AG08396 (cell line): ENCODE results near the gene IKZF5.

Experiments
- DNase-seq: peaks from one replicate; pipeline ENCODE4 v3.0.0; 2012; ENCODE audit warnings: low spot score, mixed read lengths

IKZF5 gene

GRCh38 chr10:123008355-123009104, at the start of gene IKZF5, which contains the start of gene ACADSB:
IKZF5 (minus strand) TSS chr10:123008795; CDS start chr10:122998625, 10,170 bp downstream.
ACADSB (plus strand) TSS chr10:123009006; CDS start chr10:123009030, 24 bp downstream.
- DNase-seq = peak; percentile 99

DNA sequence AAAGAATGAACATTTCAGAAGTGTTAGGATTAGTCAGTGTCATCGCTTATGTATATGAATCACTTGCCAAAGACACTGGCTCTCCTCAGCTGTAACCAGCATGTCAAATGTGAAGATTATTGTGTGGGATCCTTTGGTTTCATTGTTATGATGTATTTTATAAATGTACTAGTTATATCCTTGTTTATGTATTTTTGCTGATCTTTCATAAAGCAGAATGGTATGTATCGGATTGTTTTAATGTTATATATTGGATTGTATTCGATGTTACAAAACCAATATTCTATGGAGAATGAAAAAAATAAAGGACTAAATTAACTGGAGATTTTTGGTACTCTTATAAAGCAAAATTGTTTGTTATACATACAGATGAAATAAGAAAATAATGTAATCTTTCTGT, 49.4 kb upstream of the IKZF5 start:
- DNase-seq = no peak

DNA sequence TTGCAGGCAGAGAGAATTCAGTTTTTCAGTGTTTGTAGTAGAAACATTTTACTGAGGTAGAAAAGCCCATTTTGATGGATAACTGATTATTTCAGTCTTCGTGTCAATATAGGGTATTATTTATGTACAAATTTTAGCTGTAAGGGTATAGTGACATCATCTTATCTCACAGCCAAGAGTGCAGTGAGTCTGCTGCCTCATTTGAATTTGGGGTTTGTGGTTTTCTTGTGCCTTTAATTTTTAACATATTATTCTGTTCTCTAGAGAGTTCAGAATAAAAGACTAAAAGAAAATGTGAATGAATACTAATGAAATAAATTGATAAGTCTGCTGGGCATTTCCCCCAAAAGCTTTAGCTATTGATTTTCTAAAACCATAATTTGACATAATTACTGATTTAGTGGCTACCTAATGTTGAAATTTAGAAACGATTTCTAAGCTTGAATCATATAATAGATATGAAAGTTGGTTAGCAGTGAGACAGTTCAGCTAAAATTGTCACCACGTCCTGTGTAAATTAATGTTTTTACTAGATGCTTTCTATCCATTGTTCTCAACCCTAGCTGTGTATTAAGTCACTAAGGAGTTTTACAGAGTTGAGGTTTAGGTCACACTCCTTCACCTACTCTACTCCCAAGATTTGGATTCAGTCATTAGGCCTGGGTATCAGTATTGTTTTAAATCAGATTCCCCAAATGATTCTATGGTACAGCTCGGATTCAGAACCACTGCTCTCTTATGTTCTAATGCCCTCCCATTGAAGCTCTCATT, 37.6 kb upstream of the IKZF5 start:
- no peak for DNase-seq

DNA sequence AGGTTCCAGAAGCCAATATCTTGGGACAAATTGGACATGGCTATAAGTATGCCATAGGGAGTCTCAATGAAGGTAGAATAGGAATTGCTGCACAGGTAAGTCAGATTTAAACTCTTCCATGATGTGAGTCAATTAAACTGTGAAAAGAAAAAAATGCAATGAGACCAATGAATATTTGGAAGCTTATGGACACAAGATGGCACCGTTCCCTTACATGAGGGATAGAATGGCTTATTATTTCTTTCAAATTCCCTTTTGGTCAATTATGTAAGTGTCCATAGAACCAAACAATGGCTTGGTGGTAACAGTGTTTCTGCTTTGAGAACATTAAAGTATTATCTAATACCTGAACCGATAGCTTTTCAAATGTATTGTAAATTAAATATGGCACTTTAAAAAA, 35.8 kb upstream of the IKZF5 start:
- no peak for DNase-seq

- DNase-seq = peak; percentile 68
These were observed 34.9 kb upstream of the IKZF5 start for GRCh38 chr10:123043409-123043925.

DNA sequence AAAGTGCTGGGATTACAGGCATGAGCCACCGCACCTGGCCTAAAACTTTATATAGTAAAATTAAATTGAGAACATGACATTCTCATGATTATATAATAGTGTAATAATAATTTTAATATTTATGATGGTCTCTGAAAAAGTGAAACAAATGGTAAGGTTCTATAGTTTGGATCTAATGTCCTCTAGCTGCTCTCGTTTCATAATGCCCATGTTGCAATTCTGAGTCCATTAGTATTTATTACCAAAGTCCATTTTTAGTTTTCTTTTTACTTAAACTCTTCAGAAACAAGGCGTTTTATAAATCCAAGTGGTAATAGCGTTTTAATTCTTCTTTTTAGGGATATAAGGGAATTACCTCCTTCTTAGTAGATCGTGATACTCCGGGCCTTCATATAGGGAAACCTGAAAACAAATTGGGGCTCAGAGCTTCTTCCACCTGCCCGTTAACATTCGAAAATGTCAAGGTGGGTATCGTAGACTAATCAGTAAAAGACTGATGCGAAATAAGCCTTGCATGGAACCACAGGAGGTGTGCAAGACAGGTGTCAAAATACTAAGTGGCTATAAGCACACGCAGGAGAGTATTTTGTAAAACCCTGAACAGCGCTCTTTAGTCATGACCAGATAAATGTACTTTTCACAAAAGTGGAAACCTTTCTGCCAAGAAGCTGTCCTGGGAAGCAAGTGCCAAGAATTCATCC, 34.3 kb upstream of the IKZF5 start:
- no peak for DNase-seq

GRCh38 chr10:123039632-123039930, 31.0 kb upstream of the IKZF5 start:
- no peak for DNase-seq

GRCh38 chr10:123038782-123039631, 30.4 kb upstream of the IKZF5 start:
- no peak for DNase-seq

GRCh38 chr10:123035467-123036086, 27.0 kb upstream of the IKZF5 start:
- DNase-seq = no peak

DNA sequence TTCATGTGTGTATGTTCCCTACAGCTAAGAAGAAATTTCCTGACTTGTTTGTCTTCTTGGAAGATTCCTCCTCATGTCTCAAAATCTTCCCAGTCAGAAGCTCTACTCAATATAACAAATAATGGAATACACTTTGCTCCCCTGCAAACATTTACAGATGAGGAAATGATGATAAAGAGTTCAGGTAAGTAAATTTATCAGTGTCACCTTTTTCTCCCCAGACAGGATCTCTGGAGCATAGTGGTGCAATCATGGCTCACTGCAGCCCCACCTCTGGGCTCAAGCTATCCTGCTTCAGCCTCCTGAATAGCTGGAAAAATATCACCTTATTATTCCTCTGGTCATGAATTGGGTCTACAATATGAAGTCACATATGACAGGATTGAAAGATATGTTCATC, 25.7 kb upstream of the IKZF5 start:
- DNase-seq = no peak

DNA sequence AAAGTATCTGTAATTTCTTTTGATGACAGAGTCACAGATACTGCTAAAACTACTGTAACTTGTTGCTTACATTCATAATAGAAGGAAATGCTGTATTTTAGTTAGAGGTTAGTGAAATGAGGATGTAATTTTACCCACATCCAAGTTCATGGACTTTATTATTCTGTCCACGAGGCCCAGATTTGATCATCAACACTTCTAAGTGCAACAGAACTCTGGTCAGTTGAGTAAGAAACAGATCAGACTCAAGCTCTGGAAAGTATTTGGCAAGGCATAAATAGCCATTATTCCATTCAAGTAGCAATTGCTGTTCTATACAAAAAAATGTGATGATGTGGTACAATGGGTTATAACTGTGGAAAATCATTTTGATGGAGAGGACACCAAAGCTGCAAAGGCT, 22.5 kb upstream of the IKZF5 start:
- DNase-seq = no peak

DNA sequence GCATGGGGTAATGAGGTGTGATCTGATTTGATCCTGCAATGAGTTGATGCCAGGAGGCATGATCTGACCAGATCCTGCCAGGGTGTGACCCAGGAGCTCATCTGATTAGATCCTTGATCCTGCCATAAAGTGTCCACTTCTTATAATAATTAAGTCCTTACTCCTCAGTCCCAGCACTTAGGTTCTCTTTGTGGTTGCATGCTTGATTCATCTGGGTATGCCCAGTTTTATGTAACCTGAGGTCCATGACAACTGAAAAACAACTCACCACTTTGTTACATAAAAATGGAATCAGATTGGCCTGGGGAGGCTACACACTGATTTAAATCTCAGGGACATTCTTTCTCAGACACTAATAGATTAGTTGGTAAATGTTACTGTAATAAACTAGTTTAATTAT, 19.3 kb upstream of the IKZF5 start:
- no peak for DNase-seq

DNA sequence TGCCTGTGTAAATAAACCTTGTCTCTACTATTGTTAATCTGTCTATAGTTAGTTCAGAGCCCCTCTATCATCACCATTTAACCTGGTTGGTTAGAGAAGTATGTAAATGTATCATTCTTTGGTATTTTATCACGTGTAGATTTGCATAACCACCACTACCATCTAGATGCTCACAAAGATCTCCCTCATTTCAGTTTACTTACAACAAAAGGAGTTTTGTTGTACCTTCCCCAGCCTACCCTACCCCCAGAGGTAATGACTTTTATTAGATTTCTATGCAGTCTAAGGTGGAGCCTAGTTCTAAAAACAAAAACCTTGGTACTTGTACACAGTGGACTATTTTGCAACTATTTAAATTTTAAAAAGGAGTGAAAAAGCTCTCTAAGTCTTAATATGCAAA, 17.7 kb upstream of the IKZF5 start:
- no peak for DNase-seq

- no peak for DNase-seq
These were observed 15.9 kb upstream of the IKZF5 start for GRCh38 chr10:123024540-123024939.

DNA sequence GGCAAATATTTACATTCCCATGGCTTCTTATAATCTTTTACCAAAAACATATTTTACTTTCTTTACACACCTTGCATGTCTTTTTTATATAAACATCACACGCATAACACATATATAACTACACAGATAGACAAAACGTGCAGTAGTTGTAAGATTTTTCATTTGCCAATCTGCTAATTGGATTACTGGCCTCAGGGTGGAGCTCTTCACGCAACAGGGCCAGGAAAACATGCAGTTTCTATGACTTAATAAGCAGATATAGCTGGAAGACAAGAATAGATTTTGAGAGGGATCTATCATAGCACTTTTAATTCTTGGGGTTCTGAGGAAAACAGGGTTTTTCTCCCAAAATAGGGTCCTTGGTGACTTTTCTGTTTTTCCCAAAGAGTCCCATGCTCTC, 12.9 kb upstream of the IKZF5 start:
- DNase-seq = no peak

DNA sequence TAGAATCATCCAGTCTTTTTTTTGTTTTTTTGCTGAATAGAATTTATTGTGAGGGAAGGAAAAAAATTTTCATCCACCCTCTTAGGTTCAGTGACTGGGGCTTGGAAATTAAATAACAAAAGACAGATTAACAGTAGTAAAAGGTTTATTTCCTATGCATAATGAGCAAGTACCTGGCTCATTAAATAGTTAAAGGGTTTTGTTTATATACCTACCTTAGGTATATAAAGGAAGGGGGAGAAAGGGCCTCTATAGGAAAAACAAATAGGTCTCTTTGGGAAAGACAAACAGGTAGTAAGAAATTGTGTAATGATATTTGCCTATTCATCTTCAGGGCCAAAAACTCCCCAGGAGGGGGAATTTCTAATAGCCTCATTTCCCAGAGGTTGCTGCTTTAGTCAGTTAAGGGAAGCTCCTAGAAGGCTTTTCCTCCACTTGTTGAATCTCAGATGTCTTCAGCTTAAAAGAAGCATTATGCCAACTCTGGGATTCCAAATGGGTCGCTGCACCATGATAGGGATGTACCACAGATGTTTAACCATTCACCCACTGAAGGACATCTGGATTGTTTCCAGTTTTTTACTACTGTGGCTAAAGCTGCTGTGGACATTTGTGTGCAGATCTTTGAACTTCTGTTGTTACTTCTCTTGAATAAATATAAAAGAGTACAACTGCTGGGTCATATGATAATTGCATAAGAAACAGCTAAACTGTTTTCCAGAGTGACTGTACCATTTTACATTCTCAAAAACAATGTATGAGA, 11.5 kb upstream of the IKZF5 start:
- DNase-seq = no peak

GRCh38 chr10:123019264-123019663, 10.7 kb upstream of the IKZF5 start:
- DNase-seq = no peak

- no peak for DNase-seq
These were observed 9.9 kb upstream of the IKZF5 start for GRCh38 chr10:123018531-123018930.

DNA sequence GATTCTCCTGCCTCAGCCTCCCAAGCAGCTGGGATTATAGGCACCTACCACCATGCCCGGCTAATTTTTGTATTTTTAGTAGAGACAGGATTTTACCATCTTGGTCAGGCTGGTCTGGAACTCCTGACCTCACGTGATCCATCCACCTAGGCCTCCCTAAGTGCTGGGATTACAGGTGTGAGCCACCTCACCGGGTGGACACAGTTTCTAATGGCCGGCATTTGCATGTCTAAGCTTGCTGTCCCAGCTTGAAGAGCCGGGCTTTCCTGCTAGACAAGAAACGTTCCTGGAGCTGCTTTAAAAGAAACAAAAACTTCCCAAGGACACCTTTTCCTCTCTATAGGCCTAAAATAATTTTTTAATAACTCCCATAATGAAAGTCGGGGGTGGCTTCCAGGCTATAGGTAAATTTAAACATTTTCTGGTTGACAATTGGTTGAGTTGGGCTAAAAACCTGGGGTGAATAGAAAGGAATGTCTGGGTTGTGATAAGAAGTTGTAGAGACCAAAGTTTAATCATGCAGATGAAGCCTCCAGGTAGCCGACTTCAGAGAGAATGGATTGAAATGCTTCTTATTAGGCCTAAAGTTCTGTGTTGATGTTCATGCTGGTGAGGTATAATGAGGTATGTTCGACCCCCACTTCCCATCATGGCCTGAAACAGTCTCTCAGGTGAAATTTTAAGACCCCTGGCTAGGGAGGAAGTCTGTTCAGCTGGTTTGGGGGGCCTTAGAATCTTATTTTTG, 9.0 kb upstream of the IKZF5 start:
- DNase-seq = no peak

DNA sequence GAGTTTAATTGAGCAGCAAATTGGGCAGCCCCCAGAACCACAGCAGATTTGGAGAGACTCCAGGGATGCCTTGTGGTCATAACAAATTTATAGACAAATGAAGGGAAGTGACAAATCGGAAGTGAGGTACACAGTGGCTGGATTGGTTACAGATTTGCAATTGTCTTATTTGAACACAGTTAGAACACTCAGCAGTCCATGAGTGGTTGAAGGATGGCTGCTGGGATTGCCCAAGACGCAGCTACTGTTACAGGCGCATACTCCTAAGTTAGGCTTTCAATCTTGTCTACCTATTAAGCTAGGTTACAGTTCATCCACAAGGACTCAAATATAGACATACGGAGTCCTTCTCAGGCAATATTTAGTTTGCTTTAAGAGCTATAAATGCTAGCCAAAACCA, 7.6 kb upstream of the IKZF5 start:
- no peak for DNase-seq
